AG10803 (cell line): ENCODE measurements around the gene P3H2.
A peak's percentile ranks its signal among the peaks of the same experiment; 100 is the strongest.

Experiments used
- DNase-seq: peaks from one replicate; pipeline ENCODE4 v3.0.0; 2010; ENCODE audit warnings: low read depth
- H3K4me3 ChIP-seq: 2 replicates; pipeline ENCODE4 v1.5.1; 2011; ENCODE audit warnings: mild to moderate bottlenecking, low read length, control low read depth
- TF ChIP-seq, protein P1 (sequence below): conservative IDR thresholded peaks from 2 replicates; pipeline ENCODE4 v1.5.1; 2011; ENCODE audit warnings: mild to moderate bottlenecking, low read length, control low read depth, inconsistent platforms

P3H2 gene

DNA sequence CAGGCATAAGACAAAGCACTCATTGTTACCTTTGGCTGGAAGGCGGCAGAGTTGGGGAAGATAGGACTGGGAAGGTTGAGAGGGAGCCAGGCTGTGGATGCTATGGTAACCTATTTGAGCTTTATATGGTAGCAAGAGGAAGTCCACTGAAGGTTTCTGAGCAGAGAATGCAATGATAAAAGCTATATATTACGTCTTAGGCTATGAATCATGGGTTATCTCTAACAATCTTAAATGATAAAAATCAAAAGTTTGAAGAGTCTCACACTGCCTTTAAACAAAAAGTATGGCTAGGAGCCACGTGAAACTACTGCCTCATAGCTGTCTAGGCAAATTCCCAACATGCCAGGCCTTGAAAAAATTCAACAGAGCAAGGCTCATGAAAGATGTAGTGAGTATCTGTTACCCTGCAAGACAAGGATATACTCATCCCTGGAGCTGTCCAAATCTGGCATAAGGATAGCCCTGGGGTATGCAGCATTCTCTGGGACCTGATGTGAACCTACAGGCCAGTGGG, 4.1 kb downstream of the P3H2 start:
- no peak overlapping the region for H3K4me3 ChIP-seq
- TF ChIP-seq, protein P1, sequence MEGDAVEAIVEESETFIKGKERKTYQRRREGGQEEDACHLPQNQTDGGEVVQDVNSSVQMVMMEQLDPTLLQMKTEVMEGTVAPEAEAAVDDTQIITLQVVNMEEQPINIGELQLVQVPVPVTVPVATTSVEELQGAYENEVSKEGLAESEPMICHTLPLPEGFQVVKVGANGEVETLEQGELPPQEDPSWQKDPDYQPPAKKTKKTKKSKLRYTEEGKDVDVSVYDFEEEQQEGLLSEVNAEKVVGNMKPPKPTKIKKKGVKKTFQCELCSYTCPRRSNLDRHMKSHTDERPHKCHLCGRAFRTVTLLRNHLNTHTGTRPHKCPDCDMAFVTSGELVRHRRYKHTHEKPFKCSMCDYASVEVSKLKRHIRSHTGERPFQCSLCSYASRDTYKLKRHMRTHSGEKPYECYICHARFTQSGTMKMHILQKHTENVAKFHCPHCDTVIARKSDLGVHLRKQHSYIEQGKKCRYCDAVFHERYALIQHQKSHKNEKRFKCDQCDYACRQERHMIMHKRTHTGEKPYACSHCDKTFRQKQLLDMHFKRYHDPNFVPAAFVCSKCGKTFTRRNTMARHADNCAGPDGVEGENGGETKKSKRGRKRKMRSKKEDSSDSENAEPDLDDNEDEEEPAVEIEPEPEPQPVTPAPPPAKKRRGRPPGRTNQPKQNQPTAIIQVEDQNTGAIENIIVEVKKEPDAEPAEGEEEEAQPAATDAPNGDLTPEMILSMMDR: no peak
- DNase-seq: peak; percentile 54

DNA sequence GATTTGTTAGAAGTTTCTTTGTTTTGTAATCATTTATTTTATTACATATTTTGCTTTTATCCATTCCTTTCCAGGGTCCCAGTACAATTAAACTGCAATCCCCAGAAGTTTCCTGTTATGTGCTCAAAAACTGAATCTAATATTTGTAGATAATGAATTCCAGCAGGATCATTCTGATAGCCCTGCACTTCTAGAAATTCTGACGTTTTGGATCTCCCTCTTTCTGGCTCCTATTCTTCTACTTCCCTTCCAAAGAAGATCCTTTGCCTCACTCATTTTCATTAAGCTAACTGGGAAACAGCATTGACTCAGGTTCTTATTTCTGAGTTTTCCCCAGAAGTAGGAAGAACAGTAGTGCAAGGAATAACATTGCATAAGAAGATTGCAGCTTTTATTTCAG, 9.9 kb downstream of the P3H2 start:
- H3K4me3 ChIP-seq: no peak overlapping the region
- DNase-seq: no peak
- TF ChIP-seq, protein P1: no peak

DNA sequence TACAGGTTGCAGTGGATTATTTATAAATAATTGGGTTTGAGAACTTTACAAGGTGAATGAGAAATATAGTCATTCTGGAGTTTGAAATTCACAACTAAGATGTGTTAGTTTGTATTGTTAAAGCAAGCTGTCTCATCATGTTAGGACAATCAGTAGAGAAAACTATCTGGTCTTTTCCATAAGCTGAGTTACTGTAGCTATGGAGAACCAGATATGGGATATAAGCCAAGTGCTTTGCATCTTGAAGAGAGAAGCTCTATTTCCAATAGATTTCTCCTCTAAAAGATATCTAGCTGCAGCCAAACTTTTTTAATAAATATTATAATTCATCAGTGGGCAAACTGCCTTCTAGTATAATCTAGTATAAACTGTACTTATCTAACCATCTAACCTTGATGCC, 11.3 kb downstream of the P3H2 start:
- TF ChIP-seq, protein P1: no peak
- H3K4me3 ChIP-seq: no peak overlapping the region
- DNase-seq: no peak

DNA sequence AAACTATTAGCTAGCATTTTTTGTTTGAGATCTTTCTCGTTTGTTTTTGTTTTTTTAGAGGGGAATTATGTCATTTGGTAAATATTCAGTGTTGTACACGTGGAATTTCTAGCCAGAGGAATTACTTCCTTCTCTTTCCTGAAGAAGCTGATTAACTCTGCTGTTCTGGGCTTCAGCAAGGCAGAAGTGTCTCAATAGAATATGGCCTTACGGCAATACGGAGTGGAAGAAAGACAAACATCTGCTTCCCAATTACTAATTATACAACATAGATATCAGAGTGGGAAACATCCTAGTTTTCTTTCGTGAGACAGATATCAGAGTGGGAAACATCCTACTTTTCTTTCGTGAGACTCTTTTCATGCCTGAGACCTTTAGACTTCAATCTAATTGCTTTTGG, 11.9 kb downstream of the P3H2 start:
- TF ChIP-seq, protein P1: no peak
- peak; percentile 45 for DNase-seq
- H3K4me3 ChIP-seq: no peak overlapping the region

DNA sequence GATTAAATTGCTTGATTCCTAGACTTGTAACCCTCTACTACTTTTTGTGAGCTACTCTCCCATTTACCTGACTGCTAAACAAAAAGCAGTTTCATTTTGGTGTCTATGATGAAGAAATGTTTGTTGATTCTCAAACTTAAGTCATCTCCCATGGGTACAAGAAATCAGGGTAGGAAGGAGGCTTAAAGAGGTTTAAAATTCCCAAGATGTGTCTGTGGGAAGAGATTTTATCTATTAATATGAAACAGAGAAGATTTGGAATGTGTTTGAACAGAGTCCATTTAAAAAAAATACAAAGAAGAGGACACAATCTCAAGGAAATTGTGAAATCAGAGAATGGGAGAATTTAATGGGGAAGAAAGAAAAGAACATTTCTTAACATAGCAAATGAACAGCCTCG, 14.8 kb downstream of the P3H2 start:
- TF ChIP-seq, protein P1: no peak
- peak; percentile 91 for DNase-seq
- H3K4me3 ChIP-seq: no peak overlapping the region

DNA sequence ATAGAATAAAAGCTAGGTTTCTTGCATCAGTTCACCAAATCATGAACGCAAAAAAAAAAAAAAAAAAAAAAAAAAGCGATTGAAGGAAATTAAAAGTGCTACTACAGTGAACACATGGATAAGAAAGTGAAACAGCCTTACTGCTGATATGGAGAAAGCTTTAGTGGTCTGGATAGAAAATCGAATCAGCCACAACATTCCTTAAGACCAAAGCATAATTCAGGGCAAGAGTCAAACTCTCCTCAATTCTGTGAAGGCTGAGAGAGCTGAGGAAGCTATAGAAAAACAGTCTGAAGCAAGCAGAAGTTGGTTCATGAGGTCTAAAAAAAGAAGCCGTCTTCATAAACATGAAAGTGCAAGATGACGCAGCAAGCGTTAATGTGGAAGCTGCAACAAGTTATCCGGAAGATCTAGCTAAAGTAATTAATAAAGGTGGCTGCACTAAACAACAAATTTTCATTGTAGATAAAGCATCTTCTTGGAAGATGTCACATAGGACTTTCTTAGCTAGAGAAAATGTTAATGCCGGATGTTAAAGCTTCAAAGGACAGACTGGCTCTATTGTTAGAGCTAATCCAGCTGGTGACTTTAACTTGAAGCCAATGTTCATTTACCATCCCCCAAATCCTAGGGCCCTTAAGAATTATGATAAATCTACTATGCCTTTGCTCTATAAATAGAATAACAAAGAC, 19.2 kb downstream of the P3H2 start:
- H3K4me3 ChIP-seq: peak overlapping the region; percentile 34
- DNase-seq: peak; percentile 73
- TF ChIP-seq, protein P1: no peak

DNA sequence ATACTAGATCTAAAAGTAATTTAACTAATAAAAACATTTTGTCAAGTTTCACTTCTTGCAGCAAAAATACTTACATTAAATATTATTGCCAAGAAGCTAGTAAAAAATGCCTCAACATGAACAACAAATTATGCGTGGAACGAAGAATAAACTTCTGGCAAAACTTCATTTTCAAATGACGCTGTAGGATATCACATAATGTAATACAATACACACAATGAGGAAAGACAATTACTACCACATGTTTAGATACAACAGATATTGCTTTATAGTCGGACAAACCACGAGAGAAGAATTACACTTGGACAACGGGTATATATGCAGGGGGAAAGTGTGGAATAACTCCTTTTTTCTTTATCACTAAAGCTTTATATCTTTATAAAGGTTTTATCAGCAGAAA, 21.6 kb downstream of the P3H2 start:
- TF ChIP-seq, protein P1: no peak
- no peak overlapping the region for H3K4me3 ChIP-seq
- no peak for DNase-seq
